Right lobe of liver (tissue), 6 donors: ENCODE results near the gene CDC42BPA. TPM values are rescaled to one million over a fixed set of nuclear protein-coding genes. Genes with fewer than 3 reads are reported as not detected.

Experiments
- ATAC-seq, 4 donors: fragments of 200-7000 bp; cut with Tn5 transposase; one replicate each; pipeline ENCODE4 v1.9.1; 2020; ENCODE audit warnings: mild to moderate bottlenecking in 4 of 4, moderate library complexity in 4 of 4
- DNase-seq, 3 donors: peaks; one replicate each; pipeline ENCODE4 v3.0.0-alpha.2; 2020
- H3K27ac ChIP-seq, 3 donors: fragments of 200-600 bp; one replicate each; pipeline ENCODE4 v1.8.0; 2022
- H3K27me3 ChIP-seq, 2 donors: fragments of 200-600 bp; one replicate each; pipeline ENCODE4 v1.8.0; 2022
- H3K36me3 ChIP-seq, 4 donors: fragments of 200-600 bp; sonication (generic) in 1 of 4; one replicate each; pipeline versions ENCODE4 v1.5.1 to v1.8.0; 2017 to 2022; ENCODE audit warnings: control low read depth in 1 of 4
- H3K4me1 ChIP-seq, 4 donors: fragments of 200-600 bp; sonication (generic) in 1 of 4; one replicate each; pipeline versions ENCODE4 v1.5.1 to v1.8.0; 2017 to 2022; ENCODE audit warnings: control low read depth in 1 of 4
- H3K4me3 ChIP-seq, 3 donors: fragments of 200-600 bp; one replicate each; pipeline ENCODE4 v1.8.0; 2022
- H3K9me3 ChIP-seq, 4 donors: fragments of 200-600 bp; sonication (generic) in 1 of 4; one replicate each; pipeline versions ENCODE4 v1.5.1 to v1.8.0; 2017 to 2022; ENCODE audit warnings: control low read depth in 1 of 4
- POLR2A ChIP-seq: fragments of 450-650 bp; IDR thresholded peaks from one replicate; pipeline ENCODE4 v1.6.1; 2017; ENCODE audit warnings: antibody characterized with exemption, mild to moderate bottlenecking
- WGBS: methylation state at CpG from one replicate; pipeline ENCODE4 v1.1.6; 2018; ENCODE audit warnings: low coverage, low lambda C conversion rate; ENCODE audit not compliant: insufficient coverage; ENCODE audit errors: missing lambda C conversion rate; 5-methylcytosine and 5-hydroxymethylcytosine counted together
- intact Hi-C, 2 donors: fragments of 100-400 bp; cut with DNase I; formaldehyde crosslinking; loops; one replicate each; pipeline versions ENCODE4 v1.11.2 to v1.14.1; 2022
- total RNA-seq, 6 experiments: library from RNA; depleted of rRNA in 2 of 6; stranded (reverse); fragments of >200 nt in 2 of 6; fragmentation: NEBNext Ultra II Directional in 3 of 6; extraction: Animal tissue kit (Norgen Biotek cat#: 25700) in 3 of 6; gene quantifications; one replicate each; pipeline versions ENCODE4 v1.1.0 to v1.2.4, GENCODE V29; 2016 to 2023
- TF ChIP-seq, protein P1 (sequence below), 4 donors: fragments of 200-600 bp in 3 of 4; fragments of 450-650 bp in 1 of 4; IDR thresholded peaks; one replicate each; pipeline versions ENCODE4 v1.5.1 to v1.8.0; 2016 to 2022; ENCODE audit warnings: antibody characterized with exemption in 4 of 4, mild to moderate bottlenecking in 2 of 4
- donor health status: DM: no; HTN: yes; CAD: no.
- donor health status: DM: no; HTN: no; CAD: no.
- donor health status: DM: no; HTN: no; CAD: no.
- donor health status: DM: no; HTN: yes; CAD: no.
- donor health status: DM: no; HTN: yes; CAD: no.

The CDC42BPA gene
- total RNA-seq, 6 experiments from 2014 or later: 11.4 to 35.0 (median 22.2) TPM

DNA sequence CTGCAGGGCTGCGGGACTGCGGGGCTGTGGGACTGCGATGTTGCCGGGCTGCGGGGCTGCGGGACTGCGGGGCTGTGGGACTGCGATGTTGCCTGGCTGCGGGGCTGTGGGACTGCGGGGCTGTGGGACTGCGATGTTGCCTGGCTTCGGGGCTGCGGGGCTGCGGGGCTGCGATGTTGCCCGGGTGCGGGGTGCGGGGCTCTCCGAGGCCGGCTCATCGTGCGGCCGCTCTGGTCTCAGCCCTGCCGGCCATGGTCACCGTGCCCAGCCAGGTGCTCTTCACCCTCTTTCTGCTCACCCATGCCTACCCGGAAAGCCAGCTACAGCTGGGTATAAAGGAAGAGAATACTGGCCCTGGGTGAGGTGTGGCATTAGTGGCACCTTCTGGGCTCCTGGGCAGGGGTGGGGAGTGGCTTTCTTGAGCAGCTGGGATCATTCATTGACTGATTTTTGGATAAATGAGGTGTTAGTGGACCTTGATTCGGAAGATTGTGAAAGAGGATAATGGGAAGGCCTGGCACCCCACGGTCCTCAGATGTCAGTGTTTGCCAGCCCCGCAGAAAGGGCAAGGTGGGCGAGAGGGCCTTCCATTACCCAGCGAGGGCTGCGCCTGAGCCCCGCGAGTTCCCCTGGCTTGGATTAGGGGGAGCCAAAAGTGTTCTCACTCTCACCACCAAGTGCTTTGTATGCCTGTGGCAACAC is 341.9 kb downstream of the CDC42BPA start:
- Histone ChIP-seq H3K36me3 (peaks cover 0 to under 1% (median 0%) of the 10 kb centered on the region in 4 donors), H3K27me3 (no peaks in the 10 kb centered on the region), H3K9me3 (no peaks in the 10 kb centered on the region), H3K4me3 (no peak overlapping the region), H3K4me1 (peaks cover 0 to 73% (median 39%) of the 10 kb centered on the region in 4 donors), H3K27ac (peak overlapping the region in 1 of 3 donors; percentile 24)
- ATAC-seq: no peak
- 20% methylated on average over 1 of the region's 34 CpGs for WGBS
- intact Hi-C loops: no loop called here
- TF ChIP-seq, protein P1, sequence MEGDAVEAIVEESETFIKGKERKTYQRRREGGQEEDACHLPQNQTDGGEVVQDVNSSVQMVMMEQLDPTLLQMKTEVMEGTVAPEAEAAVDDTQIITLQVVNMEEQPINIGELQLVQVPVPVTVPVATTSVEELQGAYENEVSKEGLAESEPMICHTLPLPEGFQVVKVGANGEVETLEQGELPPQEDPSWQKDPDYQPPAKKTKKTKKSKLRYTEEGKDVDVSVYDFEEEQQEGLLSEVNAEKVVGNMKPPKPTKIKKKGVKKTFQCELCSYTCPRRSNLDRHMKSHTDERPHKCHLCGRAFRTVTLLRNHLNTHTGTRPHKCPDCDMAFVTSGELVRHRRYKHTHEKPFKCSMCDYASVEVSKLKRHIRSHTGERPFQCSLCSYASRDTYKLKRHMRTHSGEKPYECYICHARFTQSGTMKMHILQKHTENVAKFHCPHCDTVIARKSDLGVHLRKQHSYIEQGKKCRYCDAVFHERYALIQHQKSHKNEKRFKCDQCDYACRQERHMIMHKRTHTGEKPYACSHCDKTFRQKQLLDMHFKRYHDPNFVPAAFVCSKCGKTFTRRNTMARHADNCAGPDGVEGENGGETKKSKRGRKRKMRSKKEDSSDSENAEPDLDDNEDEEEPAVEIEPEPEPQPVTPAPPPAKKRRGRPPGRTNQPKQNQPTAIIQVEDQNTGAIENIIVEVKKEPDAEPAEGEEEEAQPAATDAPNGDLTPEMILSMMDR (IDR thresholded peaks at IDR 0.05): no peak
- no peak for TF ChIP-seq POLR2A
- DNase-seq: no peak

DNA sequence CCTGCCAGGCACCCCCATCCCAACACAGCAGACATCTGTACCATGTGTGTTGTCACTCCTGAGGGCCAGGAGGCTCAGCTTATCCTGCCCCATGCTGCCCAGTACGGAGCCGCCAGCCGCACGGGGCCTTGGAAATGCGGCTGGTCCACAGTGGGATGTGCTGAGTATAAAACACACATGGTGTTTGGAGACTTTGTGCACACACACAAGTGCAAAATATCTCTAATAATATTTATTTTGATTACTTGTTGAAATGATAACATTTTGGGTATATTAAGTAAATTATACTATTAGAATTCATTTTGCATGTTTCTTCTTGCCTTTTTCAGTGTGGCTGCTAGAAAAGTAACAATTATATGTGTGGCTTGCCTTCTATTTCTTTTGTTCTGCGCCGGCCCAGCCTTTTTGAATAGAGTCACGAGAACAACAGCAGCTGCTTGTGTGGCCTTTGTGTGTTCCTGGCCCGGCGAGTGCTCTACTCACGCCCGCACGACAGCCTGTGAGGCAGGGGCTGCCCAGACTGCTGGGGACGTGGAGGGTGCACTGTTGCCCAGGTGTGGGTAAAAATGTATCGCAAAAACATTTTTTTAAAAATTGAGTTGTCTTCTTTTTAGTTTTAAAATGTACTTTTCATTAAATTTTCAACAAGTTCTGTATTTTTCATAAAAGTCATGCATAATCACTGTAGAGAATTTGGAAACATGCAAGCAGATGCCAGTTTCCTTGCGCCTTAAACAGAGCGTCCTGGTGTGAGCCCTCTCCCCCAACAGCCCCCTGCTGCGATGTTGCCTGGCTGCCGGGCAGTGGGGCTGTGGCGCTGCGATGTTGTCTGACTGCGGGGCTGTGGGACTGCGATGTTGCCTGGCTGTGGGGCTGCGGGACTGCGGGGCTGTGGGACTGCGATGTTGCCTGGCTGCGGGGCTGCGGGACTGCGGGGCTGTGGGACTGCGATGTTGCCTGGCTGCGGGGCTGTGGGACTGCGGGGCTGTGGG is 342.7 kb downstream of the CDC42BPA start:
- TF ChIP-seq, protein P1 (IDR thresholded peaks at IDR 0.05): no peak
- no peak for TF ChIP-seq POLR2A
- Histone ChIP-seq H3K9me3 (no peaks in the 10 kb centered on the region), H3K27me3 (no peaks in the 10 kb centered on the region), H3K4me1 (peaks cover 0 to 64% (median 35%) of the 10 kb centered on the region in 4 donors), H3K27ac (peak overlapping the region; percentile 38 to 95 (median 85)), H3K36me3 (peaks cover 0 to 4% (median under 1%) of the 10 kb centered on the region in 4 donors), H3K4me3 (no peak overlapping the region)
- 46% methylated on average over 19 of the region's 32 CpGs for WGBS
- intact Hi-C loops: no loop called here
- ATAC-seq: no peak
- no peak for DNase-seq

DNA sequence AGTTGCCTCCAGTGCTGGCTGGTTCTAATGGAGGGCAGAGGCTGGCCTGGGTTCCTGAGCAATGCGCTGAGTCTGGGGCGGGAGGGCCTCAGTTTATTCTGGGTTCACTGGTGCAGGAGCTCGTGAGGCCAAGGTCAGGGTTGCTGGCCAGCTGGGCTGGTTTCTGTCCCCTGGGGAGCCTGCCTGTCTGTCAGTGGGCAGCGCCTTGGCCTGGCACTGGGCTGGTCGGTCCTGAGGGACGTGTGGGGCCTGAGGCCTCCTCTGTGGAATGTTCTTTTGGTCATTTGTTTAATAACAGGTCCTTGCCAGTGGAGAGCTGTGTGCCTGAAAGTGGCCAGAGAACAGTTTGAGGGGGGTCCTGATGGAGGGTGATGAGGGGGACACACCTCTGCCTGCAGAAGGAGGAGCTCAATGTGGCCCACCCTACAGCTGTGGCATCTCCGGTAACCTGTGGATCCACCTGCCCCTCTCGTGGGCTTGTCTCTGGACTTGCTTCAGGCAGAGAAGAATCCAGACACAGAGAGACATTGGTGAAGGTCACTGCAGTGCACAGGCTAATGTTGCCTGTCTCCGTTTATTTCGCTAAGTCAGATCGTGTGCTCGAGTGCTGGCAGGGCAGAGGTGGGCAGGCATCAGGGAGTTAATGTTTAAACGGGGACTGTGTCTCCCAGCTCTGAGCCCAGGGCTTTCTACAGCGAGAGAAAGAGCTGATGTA is 343.6 kb downstream of the CDC42BPA start:
- Histone ChIP-seq H3K4me3 (peak overlapping the region in 2 of 3 donors; percentile 12 to 31), H3K4me1 (peaks cover 0 to 56% (median 28%) of the 10 kb centered on the region in 4 donors), H3K27me3 (no peaks in the 10 kb centered on the region), H3K36me3 (peaks cover 0 to 9% (median 1%) of the 10 kb centered on the region in 4 donors), H3K27ac (peak overlapping the region; percentile 85 to 95 (median 93)), H3K9me3 (no peaks in the 10 kb centered on the region)
- peak; percentile 80 to 89 (median 82) for ATAC-seq
- intact Hi-C loops: no loop called here
- TF ChIP-seq POLR2A: no peak
- TF ChIP-seq, protein P1 (IDR thresholded peaks at IDR 0.05): no peak
- 18% methylated on average over 4 of the region's 14 CpGs for WGBS
- DNase-seq: peak; percentile 71 to 91 (median 87)

DNA sequence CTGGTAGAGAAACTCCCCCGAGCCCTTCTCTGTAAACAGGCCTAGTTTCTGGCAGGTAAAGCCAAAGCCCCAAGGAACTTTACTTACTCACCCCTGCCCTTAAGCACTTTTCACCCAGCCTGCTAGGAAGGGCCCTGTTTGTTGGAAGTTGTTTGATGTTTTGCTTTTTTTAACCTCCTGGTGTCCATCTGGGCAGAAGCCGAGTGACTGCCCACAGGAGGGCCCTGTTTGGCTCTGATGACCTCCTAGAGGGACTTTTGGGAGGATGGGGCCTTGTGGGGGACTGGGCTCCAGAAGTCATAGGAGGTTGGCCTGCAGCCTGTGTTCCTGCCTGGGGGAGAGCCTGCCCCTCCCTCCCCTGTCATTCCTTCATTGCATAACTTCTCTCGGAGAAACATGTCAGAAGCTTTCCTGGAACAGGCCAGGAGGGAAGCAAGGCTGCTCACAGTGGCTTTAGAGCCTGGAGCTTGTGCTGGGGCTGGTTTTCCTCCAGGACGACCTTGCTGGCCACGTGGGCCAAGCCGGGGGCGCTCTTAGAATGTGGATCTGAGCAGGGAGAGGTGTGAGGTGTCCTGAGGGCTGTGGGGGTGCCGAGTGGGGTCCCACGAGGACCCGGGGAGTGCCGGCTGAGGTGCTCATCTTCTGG is 344.3 kb downstream of the CDC42BPA start:
- Histone ChIP-seq H3K27ac (peak overlapping the region; percentile 85 to 95 (median 93)), H3K4me3 (peak overlapping the region in 2 of 3 donors; percentile 12 to 31), H3K27me3 (no peaks in the 10 kb centered on the region), H3K36me3 (peaks cover 0 to 15% (median 1%) of the 10 kb centered on the region in 4 donors), H3K4me1 (peaks cover 0 to 49% (median 25%) of the 10 kb centered on the region in 4 donors), H3K9me3 (no peaks in the 10 kb centered on the region)
- peak in 1 of 3 donors; percentile 55 for DNase-seq
- 38% methylated on average over 2 of the region's 11 CpGs for WGBS
- ATAC-seq: peak; percentile 28 to 69 (median 56)
- TF ChIP-seq POLR2A: no peak
- TF ChIP-seq, protein P1 (IDR thresholded peaks at IDR 0.05): no peak
- intact Hi-C loops: no loop called here
